ENCODE measurements around the gene ATG9A.

DNA sequence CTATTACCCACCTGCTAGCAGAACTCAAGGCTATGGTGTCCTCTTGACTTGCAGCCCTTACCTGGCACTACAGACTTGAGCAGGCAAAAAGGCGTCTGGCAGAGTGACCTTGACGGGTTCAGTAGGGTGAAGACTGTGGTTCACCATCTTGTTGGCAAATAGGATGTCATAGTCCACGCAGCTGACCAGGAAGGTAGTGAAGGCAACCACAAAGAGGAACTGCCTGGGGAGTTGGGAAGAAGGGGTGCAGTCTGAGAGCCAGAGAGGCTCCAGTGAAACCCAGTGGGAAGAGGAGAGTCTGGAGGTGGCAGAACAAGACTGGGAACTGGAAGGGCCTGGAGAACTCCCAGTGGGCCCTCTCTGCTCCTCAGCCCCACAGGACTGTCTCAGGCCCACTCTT is 4.1 kb downstream of the ATG9A start:
- no peak for TF ChIP-seq ZFX (IDR thresholded peaks at IDR 0.05; ENCODE audit: borderline replicate concordance)
- TF ChIP-seq, protein P1, sequence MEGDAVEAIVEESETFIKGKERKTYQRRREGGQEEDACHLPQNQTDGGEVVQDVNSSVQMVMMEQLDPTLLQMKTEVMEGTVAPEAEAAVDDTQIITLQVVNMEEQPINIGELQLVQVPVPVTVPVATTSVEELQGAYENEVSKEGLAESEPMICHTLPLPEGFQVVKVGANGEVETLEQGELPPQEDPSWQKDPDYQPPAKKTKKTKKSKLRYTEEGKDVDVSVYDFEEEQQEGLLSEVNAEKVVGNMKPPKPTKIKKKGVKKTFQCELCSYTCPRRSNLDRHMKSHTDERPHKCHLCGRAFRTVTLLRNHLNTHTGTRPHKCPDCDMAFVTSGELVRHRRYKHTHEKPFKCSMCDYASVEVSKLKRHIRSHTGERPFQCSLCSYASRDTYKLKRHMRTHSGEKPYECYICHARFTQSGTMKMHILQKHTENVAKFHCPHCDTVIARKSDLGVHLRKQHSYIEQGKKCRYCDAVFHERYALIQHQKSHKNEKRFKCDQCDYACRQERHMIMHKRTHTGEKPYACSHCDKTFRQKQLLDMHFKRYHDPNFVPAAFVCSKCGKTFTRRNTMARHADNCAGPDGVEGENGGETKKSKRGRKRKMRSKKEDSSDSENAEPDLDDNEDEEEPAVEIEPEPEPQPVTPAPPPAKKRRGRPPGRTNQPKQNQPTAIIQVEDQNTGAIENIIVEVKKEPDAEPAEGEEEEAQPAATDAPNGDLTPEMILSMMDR (IDR thresholded peaks at IDR 0.05): no peak

All from 22Rv1 (cell line).